Liver (tissue), 9 donors: ENCODE measurements around the gene PPP6R1. TPM values are rescaled to one million over a fixed set of nuclear protein-coding genes. Genes with fewer than 3 reads are reported as not detected.

Experiments
- DNase-seq: peaks from one replicate; pipeline ENCODE4 v3.0.0-alpha.2; 2017; ENCODE audit warnings: low spot score
- H3K27ac ChIP-seq, 2 donors: one replicate each; pipeline ENCODE4 v1.7.0; 2013; ENCODE audit warnings: inconsistent platforms in 2 of 2, low read length in 2 of 2, control low read depth in 1 of 2, low read depth in 1 of 2, mild to moderate bottlenecking in 1 of 2
- H3K27me3 ChIP-seq, 4 donors: one replicate each; pipeline versions ENCODE4 v1.6.1 to v1.7.0; 2013; ENCODE audit warnings: low read length in 3 of 4, inconsistent platforms in 1 of 4, mild to moderate bottlenecking in 1 of 4, moderate library complexity in 1 of 4; ENCODE audit not compliant: control insufficient read depth in 4 of 4, insufficient read depth in 4 of 4
- H3K36me3 ChIP-seq, 4 donors: one replicate each; pipeline versions ENCODE4 v1.6.1 to v1.7.0; 2013; ENCODE audit warnings: low read length in 3 of 4, mild to moderate bottlenecking in 3 of 4, low read depth in 1 of 4, moderate library complexity in 1 of 4; ENCODE audit not compliant: control insufficient read depth in 4 of 4, insufficient read depth in 3 of 4
- H3K4me1 ChIP-seq, 4 donors: one replicate each; pipeline versions ENCODE4 v1.6.1 to v1.7.0; 2013; ENCODE audit warnings: low read length in 3 of 4, mild to moderate bottlenecking in 3 of 4, moderate library complexity in 1 of 4; ENCODE audit not compliant: control insufficient read depth in 4 of 4, insufficient read depth in 4 of 4
- H3K4me3 ChIP-seq, 3 donors: one replicate each; pipeline versions ENCODE4 v1.6.1 to v1.7.0; 2013; ENCODE audit warnings: low read length in 3 of 3, control low read depth in 1 of 3, low read depth in 1 of 3, mild to moderate bottlenecking in 1 of 3
- H3K9ac ChIP-seq, 2 donors: one replicate each; pipeline ENCODE4 v1.7.0; 2013; ENCODE audit warnings: low read length in 2 of 2, mild to moderate bottlenecking in 2 of 2, moderate library complexity in 2 of 2, control low read depth in 1 of 2, low read depth in 1 of 2
- H3K9me3 ChIP-seq, 4 donors: one replicate each; pipeline versions ENCODE4 v1.6.1 to v1.7.0; 2013; ENCODE audit warnings: low read length in 3 of 4; ENCODE audit not compliant: control insufficient read depth in 4 of 4
- ATF3 ChIP-seq: IDR thresholded peaks from 2 replicates; pipeline ENCODE4 v1.6.1; 2016; ENCODE audit warnings: antibody characterized with exemption
- CTCF ChIP-seq: fragments of 150-350 bp; IDR thresholded peaks from 2 replicates; pipeline ENCODE4 v1.5.1; 2017; ENCODE audit warnings: improper control_type of control experiment, low read depth, low read length; ENCODE audit not compliant: missing input control
- EGR1 ChIP-seq, 2 donors: IDR thresholded peaks; 2 replicates each; pipeline ENCODE4 v1.6.1; 2016 to 2018; ENCODE audit warnings: antibody characterized with exemption in 2 of 2, low read depth in 2 of 2
- FOXA1 ChIP-seq: IDR thresholded peaks from 2 replicates; pipeline ENCODE4 v1.6.1; 2016; ENCODE audit warnings: antibody characterized with exemption
- FOXA2 ChIP-seq: IDR thresholded peaks from 2 replicates; pipeline ENCODE4 v1.6.1; 2016; ENCODE audit warnings: antibody characterized with exemption
- GABPA ChIP-seq, 2 donors: IDR thresholded peaks in 1 of 2; conservative IDR thresholded peaks in 1 of 2; 2 replicates each; pipeline ENCODE4 v1.6.1; 2016; ENCODE audit warnings: antibody characterized with exemption in 2 of 2, mild to moderate bottlenecking in 1 of 2, moderate library complexity in 1 of 2
- HNF4A ChIP-seq, 2 donors: conservative IDR thresholded peaks; 2 replicates each; pipeline ENCODE4 v1.6.1; 2016; ENCODE audit warnings: antibody characterized with exemption in 2 of 2, mild to moderate bottlenecking in 2 of 2
- JUND ChIP-seq, 2 donors: IDR thresholded peaks; 2 replicates each; pipeline ENCODE4 v1.6.1; 2016; ENCODE audit warnings: antibody characterized with exemption in 2 of 2
- NR2F2 ChIP-seq: IDR thresholded peaks from 2 replicates; pipeline ENCODE4 v1.6.1; 2016; ENCODE audit warnings: antibody characterized with exemption
- RAD21 ChIP-seq, 2 donors: IDR thresholded peaks; 2 replicates each; pipeline ENCODE4 v1.6.1; 2016; ENCODE audit warnings: antibody characterized with exemption in 2 of 2, mild to moderate bottlenecking in 2 of 2
- REST ChIP-seq: IDR thresholded peaks from 2 replicates; pipeline ENCODE4 v1.6.1; 2016; ENCODE audit warnings: antibody characterized with exemption, mild to moderate bottlenecking
- RXRA ChIP-seq, 2 donors: IDR thresholded peaks; 2 replicates each; pipeline ENCODE4 v1.6.1; 2017 to 2018; ENCODE audit warnings: antibody characterized with exemption in 2 of 2, mild to moderate bottlenecking in 1 of 2
- SP1 ChIP-seq: IDR thresholded peaks from 2 replicates; pipeline ENCODE4 v1.6.1; 2018; ENCODE audit warnings: antibody characterized with exemption, mild to moderate bottlenecking
- TAF1 ChIP-seq: conservative IDR thresholded peaks from 2 replicates; pipeline ENCODE4 v1.6.1; 2016; ENCODE audit warnings: antibody characterized with exemption, mild to moderate bottlenecking
- YY1 ChIP-seq: IDR thresholded peaks from 2 replicates; pipeline ENCODE4 v1.6.1; 2016; ENCODE audit warnings: antibody characterized with exemption, mild to moderate bottlenecking
- ZBTB33 ChIP-seq: IDR thresholded peaks from 2 replicates; pipeline ENCODE4 v1.6.1; 2016; ENCODE audit warnings: antibody characterized with exemption
- WGBS: extraction: QIAGEN DNeasy Blood & Tissue Kit; methylation state at CpG from one replicate; pipeline ENCODE4 v1.1.7; 2013; 5-methylcytosine and 5-hydroxymethylcytosine counted together
- polyA plus RNA-seq, 2 donors: library from polyadenylated mRNA; stranded (reverse) in 1 of 2; unstranded in 1 of 2; fragments of 200-250 nt in 1 of 2; fragments of >200 nt in 1 of 2; fragmentation: Nextera tagmentation in 1 of 2; extraction: Ambion mirVana in 1 of 2; gene quantifications; one replicate each; pipeline versions ENCODE4 v1.2.1 to v1.2.3, GENCODE V29; 2013 to 2015
- total RNA-seq, 2 donors: library from RNA; depleted of rRNA; stranded (reverse); fragments of >200 nt; gene quantifications; one replicate each; pipeline ENCODE4 v1.2.3, GENCODE V29; 2014
- donor health status: healthy.
- donor health status: healthy.
- donor health status: healthy.
- donor health status: healthy.
- donor health status: healthy.

Gene PPP6R1
- total and polyA plus RNA-seq, 4 donors: 5.5 to 40.1 (median 22.5) TPM

- Histone ChIP-seq H3K27ac (no peak overlapping the region), H3K36me3 (peaks cover 0 to 9% (median 1%) of the 10 kb centered on the region in 4 donors), H3K9ac (no peak overlapping the region), H3K4me1 (no peaks in the 10 kb centered on the region), H3K4me3 (no peak overlapping the region), H3K9me3 (no peaks in the 10 kb centered on the region), H3K27me3 (no peaks in the 10 kb centered on the region)
- WGBS: 90% methylated on average over 16 of the region's 16 CpGs
- DNase-seq: no peak
- no peak for TF ChIP-seq FOXA2
- no peak for TF ChIP-seq HNF4A (conservative IDR thresholded peaks at IDR 0.05)
- no peak for TF ChIP-seq FOXA1
- TF ChIP-seq EGR1 (IDR thresholded peaks at IDR 0.05; ENCODE audit: low read depth in 2 of 2): no peak
- TF ChIP-seq REST: no peak
- TF ChIP-seq GABPA (IDR thresholded peaks at IDR 0.05 in 1 of 2, conservative IDR thresholded peaks at IDR 0.05 in 1 of 2): no peak
- no peak for TF ChIP-seq ZBTB33
- TF ChIP-seq ATF3: no peak
- no peak for TF ChIP-seq RXRA (IDR thresholded peaks at IDR 0.05)
- TF ChIP-seq SP1: no peak
- TF ChIP-seq NR2F2: no peak
- no peak for TF ChIP-seq TAF1
- TF ChIP-seq JUND (IDR thresholded peaks at IDR 0.05): no peak
- no peak for TF ChIP-seq CTCF
These were observed 6.4 kb upstream of the PPP6R1 start for GRCh38 chr19:55265173-55265572.

- no peaks in the 10 kb centered on the region for H3K27me3 ChIP-seq
- H3K9ac ChIP-seq: no peak overlapping the region
- H3K9me3 ChIP-seq: no peaks in the 10 kb centered on the region
- DNase-seq: no peak
- H3K4me3 ChIP-seq: no peak overlapping the region
- WGBS: 95% methylated on average over 5 of the region's 5 CpGs
- peaks cover 0 to 3% (median 1%) of the 10 kb centered on the region in 4 donors for H3K36me3 ChIP-seq
- H3K27ac ChIP-seq: no peak overlapping the region
- peaks cover 0 to 4% (median 4%) of the 10 kb centered on the region in 4 donors for H3K4me1 ChIP-seq
- TF ChIP-seq ATF3: no peak
- no peak for TF ChIP-seq CTCF
- no peak for TF ChIP-seq SP1
- no peak for TF ChIP-seq TAF1
- TF ChIP-seq RAD21 (IDR thresholded peaks at IDR 0.05): no peak
- TF ChIP-seq GABPA (IDR thresholded peaks at IDR 0.05 in 1 of 2, conservative IDR thresholded peaks at IDR 0.05 in 1 of 2): no peak
- TF ChIP-seq RXRA (IDR thresholded peaks at IDR 0.05): no peak
- no peak for TF ChIP-seq ZBTB33
- no peak for TF ChIP-seq YY1
These were observed 5.7 kb upstream of the PPP6R1 start for GRCh38 chr19:55264531-55264930.
